GM19438 (cell line): Measurements from ENCODE around the gene DOC2A.

Source experiments
- ATAC-seq: cut with Tn5 transposase; IDR thresholded peaks from one replicate; pipeline ENCODE4 v1.9.1; 2021; ENCODE audit warnings: low read depth; ENCODE audit not compliant: unreplicated experiment

The DOC2A gene

DNA sequence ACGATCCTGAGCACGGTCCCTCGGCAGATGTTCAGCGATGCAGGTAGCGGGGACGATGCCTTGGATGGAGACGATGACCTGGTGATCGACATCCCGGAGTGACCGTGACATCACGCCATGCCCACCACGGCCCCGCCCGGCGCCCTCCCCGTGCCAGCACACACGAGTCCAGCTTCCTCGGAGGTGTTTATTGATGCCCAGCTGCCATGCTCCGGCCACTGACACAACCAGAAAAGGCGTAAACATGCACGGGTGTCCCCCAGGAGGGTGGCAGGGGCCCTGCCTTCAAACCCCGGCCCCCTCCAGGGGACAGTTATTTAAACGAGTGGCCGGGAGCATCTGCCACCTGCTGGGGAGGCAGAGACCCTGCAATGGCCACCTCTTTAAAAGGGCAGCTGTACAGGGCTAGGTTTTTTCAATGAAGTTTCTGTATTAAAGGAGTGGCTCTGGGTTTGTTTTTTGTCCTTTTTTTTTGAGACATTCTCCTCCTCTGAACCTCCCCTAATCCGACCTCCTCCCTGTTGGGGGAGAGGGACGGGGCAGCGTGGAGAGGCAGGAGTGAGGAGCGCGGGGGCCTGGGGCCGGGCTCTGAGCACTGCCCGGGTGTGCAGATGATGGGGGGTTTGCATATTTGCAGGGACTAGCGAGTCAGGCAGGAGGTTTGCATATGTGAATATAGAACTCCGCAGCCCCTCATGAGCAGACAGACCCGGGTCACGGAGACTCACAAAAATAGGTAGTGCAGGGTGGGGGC is 5.3 kb downstream of the DOC2A start:
- no peak for ATAC-seq

DNA sequence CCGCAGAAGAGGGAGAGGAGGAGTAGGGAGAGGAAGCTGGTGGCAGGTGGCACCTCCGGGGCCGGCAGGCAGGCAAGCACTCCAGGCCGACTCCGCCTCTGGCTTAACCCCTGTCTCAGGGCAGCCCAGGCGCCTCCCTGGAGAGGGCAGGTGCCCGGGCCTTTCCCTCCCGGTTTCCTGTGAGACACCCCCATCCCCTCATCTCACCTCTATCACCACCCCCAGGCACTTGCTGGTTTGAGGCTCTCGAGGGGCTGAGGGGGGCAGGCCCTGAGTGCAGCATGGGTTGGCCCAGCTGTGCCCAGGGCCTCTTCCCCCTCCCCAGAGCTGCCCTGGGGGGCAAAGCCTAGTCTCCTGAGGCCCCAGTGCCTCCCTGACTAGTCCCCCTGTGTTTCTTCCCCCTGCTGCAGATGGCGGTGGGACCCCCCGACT is 6.0 kb downstream of the DOC2A start:
- ATAC-seq: no peak

DNA sequence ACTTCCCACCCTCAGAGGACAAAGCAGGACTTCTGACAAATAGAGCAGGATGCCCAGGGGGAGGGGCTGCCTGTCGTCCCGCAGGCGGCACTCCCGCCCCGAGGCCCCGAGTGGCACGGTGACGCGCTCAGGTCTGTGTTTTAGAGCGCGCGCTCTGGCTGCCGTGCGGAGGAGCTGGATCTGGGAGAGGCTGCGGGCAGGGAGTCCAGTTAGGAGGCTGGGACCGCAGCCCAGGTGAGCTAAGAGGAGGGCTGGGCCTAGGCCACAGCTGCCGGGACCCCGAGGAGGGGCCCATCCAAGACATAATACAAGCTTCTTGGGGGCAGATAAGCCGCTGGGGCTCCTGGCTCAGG is 6.4 kb downstream of the DOC2A start:
- ATAC-seq: no peak

DNA sequence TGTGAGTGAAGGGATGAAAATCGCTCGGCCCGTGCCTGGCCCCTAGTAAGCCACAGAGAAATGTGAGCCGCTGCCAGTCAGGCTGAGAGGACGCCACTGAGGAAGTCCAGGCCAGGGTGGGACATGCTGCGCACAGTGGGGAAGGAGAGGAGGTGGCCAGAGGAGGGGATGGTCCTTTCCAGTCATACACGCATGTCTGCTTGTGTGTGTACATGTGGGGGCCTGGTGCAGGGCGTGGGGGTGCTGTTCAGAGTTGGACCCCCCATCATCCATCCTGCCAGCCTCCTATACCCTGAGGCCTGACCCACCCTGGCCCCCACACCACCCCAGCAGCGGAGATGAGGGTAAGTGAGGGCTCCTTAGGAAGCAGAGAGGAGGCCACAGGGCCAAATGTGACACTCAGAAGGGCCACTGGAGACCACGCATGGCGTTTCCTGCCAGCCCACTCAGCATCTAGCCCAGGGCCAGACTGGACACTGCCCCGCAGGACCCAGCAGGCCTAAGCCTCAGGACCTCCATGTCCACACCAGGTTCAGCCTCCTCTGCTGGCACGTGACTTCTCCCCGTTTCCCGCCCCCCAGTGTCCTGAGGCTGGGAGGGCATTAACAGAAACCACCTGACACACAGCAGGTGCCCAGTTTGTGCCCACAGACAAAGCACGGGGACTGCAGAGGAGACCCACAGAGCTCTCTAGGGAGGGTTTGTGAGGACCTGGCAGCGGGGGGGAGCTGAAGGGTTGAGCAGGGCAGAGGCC is 7.0 kb downstream of the DOC2A start:
- ATAC-seq: no peak

DNA sequence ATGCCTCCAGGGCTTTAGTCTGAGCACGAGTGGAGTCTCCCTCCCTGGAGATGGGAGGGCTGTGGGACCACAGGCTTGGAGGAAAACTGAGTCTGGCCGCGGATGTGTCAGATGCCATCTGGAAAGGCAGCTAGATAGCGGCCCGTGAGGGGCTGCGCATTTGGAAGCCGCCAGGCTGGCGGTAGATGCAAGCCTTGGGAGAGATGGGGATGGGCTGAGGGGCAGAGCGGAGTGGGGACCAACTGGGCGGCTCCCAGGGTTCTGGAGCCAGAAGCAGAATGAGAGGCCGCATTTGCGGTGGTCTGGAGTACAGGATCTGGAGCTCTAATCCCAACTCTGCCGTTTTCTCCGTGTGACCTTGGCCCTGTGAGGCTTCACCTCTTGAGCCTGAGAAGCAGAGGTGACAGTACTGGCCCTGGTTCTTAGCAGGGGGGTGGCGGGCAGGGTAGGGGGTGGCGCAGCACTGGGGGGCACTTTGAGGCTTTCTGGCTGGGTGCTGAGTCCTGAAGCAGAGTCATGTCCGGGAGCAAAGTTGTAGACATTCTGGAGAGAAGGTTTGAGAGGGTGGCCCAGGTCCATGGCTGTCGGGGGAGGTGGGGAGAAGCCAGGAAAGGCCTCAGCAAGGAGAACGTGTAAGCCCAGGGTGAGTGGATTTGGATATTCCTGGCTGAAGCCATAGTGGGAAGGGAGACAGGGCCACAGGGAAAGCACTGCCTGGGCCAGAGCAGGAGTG is 8.0 kb downstream of the DOC2A start:
- ATAC-seq: no peak

DNA sequence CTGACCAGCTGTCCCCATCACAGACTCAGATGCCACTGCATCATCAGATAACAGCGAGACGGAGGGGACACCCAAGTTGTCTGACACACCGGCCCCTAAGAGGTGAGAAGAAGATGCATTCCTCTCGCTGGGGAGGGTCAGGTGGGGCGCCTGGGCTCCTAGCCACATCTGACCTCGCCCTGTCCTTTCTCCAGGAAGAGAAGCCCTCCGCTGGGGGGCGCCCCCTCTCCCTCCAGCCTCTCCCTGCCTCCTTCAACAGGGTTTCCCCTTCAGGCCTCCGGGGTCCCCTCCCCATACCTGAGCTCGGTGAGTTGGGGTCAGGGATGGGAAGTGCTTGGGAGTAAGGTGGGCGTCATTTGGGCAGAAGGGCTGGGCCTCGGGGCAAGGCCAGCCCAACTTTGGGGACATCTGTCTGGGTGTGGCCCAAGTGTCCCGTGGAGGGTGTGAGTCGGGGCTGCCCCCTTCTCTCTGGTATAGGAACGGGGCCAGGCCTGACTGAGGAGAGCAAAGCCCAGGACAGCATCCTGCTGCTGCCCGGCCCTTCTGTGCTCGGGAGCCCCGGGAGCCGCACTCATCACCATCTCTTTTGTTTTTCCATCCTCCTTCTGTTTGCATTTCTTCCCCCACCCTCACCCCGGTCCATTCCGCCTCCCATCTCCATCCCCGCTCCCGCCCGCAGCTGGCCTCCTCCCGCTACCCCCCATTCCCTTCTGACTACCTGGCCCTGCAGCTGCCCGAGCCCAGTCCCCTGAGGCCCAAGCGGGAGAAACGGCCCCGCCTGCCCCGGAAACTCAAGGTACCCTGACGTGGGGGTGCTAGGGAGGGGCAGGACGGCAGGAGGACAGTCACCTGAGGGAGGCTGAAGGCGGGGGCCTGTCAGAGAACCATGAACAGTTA is 9.8 kb downstream of the DOC2A start:
- ATAC-seq: no peak

DNA sequence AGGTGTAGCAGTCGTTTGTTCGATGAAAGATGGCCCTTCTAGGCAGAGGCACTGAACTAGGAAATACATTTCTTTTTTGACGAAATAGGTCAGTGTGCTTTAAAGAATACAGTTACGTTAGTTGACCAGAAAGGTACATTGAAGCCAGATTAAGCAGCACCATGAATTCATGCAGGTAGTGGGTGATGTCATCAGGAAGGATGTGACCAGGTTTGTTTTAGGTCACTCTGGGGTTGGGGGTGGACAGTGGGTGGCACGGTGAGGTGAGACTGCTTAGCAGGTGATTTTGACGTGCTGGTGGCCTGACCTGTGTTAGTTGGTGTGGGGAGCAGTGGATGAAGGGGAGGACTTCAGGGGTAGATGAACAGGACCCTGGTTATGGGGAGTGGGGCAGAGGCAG is 11.2 kb downstream of the DOC2A start:
- no peak for ATAC-seq

DNA sequence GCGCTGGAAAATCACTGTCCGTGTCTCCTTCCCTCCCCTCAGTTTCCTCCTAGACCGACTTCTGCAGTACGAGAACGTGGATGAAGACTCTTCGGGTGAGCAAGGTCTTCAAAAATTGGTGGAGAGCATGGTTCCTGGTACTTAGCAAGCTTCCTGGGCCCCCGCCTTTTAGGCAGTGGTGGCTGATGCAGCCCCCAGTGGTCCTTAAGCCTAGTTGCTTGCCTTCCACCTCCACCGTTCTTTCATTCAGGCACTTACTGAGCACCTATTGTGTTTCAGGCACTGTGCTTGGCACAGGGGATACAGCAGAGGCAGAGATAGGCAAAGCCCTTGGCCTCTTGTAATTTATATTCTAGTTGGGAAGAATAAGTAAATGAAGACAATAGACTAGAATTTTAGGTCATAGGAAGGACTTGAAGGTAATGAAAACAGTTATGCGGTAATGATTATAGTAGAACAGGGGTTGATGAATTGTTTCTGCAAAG is 14.0 kb downstream of the DOC2A start:
- no peak for ATAC-seq

DNA sequence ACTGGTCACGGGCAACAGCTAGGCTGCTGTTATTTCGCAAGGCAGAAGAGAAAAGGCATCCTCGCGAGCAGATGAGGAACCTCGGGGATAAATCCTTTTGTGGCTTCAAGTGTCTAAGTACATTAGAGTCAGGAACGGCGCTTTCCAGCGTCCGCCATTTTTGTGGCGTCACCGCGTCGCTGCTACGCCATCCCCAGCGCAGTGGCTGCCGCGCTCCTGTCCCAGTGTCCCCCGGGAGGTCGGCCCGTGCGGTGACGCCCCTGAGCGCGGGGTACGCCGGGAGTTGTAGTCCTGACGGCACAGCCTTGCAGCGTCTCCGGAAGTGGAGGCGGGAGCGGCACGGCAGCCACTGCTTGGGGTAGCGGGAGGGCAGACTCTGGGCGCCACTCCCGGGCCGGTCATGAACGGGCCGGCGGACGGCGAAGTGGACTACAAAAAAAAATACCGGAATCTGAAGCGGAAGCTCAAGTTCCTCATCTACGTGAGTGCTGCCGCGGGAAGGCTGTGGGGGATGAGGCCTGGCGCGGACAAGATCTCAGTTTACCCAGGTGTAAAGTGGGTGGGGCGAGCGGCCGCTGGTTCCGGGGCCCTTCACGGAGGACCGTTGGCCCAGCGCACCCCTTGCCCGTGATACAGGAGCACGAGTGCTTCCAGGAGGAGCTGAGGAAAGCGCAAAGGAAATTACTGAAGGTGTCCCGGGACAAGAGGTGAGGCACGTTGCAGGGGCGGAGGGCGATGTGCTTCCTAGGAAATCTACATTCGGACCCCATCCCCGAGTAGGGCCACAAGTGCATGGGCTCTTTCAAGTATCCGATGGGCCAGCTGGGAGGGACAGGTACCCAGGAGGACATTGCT is 14.7 kb downstream of the DOC2A start, which contains the start of gene INO80E:
INO80E (plus strand) TSS at position 331 of the 855 bp plus-strand sequence; CDS start at position 401, 70 bp downstream.
- peak; percentile 91 for ATAC-seq

DNA sequence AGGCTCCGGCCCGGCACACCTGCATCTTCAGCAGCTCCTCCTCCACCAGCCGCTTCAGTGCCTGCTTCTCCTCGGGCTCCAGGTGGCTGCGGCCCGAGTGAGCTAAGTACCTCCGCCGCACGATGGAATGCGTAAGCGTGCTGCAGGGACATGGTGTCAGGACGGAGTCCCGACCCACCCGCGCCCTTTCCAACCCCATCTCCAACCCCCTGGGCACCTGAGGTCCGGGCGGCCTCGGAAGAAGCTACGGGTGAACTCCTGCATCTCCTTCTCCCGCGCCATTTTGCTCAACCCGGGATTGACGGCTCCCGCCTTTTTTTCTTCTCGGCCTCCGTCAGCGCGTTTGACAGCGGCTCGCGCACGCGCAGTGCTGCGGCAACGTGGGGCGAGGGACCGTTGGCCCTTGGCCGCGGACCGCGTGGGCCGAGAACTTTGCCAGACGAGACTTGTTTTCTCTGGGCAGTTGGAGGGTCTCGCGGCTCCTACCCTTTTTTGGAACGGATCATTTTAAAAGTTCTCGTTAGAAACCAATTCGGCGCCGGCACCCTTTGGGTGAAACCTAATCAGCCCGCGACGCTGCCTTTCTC is 15.4 kb downstream of the DOC2A start, which contains the start of gene HIRIP3:
HIRIP3 (minus strand) TSS at position 294 of the 587 bp plus-strand sequence; CDS start at position 282, 12 bp downstream.
- ATAC-seq: peak; percentile 59

DNA sequence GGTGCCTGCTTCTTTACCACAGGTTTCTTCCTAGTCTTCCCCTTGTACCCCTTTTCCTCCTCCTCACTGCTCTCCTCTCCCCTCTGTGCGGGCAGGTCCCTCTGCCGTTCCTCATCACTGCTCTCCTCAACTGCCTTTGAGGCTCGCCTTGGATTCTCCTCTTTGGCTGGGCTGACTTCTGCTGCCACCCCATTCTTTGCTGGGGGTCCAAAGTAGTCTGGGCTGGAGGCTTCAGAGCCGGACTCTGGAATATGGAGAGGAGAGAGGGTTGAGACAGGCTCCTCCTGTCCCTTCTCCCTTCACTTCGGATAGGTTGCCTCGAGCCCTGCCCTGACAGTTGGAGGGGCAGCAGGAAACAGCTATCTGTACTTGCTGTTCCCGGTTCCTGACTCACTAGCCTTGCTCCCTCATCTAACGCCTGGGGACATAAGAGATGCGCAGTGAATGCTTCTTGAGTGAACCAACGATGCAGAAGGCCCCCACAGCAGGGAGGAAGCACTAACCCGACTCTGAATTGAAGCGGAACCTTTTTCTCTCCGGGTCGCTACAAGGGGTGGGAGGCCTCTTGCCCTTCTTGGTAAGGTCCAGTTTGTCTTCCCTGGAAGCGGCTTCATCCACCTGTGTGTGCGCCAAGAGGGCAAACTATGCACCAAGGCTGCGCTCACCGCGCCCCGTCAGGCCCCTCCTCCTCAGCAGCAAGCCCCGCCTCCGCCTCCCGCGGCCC is 16.1 kb downstream of the DOC2A start:
- ATAC-seq: no peak

DNA sequence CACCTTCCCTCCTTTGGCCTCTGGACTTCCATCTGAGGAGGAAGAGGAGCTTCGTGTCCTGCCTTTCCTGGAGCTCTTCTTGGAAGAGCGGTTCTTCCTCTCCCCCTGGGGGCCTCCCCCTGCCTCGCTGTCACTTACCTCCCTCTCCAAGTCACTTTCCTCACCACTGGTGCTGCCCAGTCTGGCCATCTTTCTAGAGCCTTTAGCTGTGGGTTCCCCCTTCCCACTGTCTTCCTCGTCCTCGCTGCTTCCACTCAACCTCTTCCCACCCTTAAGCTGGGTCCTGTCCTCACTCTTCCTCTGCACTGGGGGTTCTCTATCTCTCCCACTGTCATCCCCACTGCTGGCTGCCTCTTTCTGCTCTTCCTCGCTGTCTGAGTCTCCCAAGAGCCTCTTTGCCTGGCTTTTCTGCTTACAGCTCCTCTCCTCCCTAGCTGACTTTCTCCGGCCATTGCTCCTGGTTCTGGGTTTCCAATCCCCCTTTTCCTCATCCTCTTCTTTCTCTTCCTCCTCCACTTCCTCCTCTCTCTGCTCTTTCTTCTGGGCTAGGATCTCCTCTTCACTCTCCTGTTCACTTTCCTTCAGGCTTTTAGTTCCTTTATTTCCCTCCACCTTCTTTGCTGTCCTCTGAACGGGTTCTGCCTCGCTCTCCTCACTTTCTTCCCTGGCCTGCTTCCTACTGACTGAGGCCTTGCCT is 16.8 kb downstream of the DOC2A start:
- ATAC-seq: no peak

DNA sequence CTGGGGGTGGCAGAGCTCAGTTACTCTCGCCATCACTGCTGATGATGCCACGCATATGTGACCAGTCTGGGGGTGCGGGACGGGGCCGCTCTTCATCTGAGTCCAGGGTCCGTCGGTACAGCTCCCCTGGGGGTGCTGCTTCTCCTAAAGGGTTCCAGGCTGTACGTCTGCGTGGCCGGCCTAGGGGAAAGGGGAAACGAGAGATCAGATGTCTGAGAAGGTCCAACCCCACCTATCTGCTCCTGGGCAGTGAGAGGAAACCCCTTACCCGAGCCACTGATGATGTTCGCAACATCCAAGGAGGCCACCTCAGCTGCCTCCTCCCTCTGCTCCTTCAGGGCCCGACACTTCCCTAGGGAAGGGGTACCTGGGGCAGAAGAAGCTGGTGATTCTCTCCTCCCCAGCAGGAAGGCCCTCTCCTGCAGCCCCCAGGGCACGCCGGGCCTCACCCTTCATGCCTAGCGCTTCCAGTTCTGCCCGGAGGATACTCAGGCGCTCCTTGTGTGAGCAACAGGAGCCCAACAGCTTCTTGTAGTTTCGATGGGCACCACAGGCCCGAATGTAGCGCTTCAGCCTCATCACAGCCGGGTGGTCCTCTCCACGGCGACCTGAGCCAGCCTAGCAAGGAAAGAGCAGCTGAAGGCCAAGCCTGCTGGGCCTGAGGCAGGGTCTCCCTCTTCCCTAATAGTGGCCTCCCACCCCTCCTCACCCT is 17.5 kb downstream of the DOC2A start:
- no peak for ATAC-seq

DNA sequence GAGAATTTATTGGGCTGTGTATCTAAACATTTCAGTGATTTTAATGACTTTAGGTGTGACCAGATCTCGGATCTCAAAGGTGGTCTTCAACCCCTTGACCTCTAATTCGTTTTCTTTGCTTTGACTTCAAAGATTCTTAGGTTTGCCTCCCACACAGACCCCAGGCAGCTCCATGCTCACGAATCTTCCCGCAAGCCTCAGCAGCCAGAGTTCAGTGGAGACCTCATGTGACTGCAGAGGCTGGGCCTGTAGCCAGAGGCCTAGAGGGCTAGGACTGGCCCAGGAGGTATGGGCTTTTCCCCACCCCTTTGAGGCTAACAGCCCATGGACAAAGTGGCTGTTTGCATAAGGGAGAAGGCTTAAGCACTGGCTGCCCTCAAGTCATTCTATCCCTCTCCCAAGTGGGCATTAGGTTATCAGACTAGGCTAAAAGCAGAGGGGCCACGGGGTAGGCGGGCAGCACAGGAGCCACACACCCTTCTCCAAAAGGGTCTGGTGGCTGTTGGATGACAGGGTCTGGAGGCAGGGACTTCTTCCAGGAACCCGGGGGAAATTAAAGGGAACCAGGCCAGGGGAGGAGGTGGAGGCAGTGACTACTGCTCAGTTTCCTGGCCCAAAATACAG is 18.4 kb downstream of the DOC2A start:
- no peak for ATAC-seq

DNA sequence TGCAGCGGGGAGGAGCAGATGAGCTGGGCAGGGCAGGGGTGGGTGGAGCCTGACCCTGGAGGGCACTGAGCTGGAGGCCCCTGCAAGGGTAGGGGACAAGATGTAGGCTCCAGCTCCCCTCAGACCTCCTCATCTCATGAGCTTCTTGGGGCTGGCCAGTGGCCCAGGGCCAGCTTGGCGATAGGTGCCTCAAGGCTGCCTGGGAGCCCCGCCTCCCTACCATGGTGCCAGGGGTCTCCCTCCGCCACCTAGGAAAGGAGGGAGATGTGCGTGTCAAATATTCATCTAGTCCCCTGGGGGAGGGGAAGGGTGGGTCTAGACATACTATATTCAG is 19.3 kb downstream of the DOC2A start:
- no peak for ATAC-seq

DNA sequence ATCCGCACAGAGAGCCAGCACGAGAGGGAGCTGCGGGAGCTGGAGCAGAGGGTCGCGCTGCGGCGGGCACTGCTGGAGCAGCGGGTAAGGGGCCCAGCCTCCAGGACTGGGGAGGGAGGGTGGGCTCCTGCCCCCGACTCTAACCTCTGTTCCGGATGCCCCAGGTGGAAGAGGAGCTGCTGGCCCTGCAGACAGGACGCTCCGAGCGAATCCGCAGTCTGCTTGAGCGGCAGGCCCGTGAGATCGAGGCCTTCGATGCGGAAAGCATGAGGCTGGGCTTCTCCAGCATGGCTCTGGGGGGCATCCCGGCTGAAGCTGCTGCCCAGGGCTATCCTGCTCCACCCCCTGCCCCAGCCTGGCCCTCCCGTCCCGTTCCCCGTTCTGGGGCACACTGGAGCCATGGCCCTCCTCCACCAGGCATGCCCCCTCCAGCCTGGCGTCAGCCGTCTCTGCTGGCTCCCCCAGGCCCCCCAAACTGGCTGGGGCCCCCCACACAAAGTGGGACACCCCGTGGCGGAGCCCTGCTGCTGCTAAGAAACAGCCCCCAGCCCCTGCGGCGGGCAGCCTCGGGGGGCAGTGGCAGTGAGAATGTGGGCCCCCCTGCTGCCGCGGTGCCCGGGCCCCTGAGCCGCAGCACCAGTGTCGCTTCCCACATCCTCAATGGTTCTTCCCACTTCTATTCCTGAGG is 19.8 kb downstream of the DOC2A start:
- ATAC-seq: no peak
